ENCODE measurements around the gene RNPEPL1.

GRCh38 chr2:240573516-240574385 is 5.5 kb downstream of the RNPEPL1 start:
- TF ChIP-seq POLR2AphosphoS5 (IDR thresholded peaks at IDR 0.05; ENCODE audit: low read depth, low read length), result no peak
- TF ChIP-seq POLR2A (IDR thresholded peaks at IDR 0.05; ENCODE audit: low read depth, low read length), result no peak
